Vagina (tissue), 2 donors: ENCODE measurements around the gene CNTROB.

Experiments
- CTCF ChIP-seq, 3 experiments: fragments of 450-650 bp in 2 of 3; fragments of 200-600 bp in 1 of 3; sonication (generic) in 1 of 3; IDR thresholded peaks; one replicate each; pipeline ENCODE4 v1.5.1; 2017 to 2019; ENCODE audit warnings: antibody characterized with exemption in 3 of 3, mild to moderate bottlenecking in 2 of 3, moderate library complexity in 2 of 3
- POLR2AphosphoS5 ChIP-seq, 2 donors: sonication (generic); formaldehyde crosslinking; IDR thresholded peaks; one replicate each; pipeline ENCODE4 v1.9.0; 2017; ENCODE audit warnings: antibody characterized with exemption in 2 of 2, mild to moderate bottlenecking in 2 of 2, low read depth in 1 of 2; ENCODE audit not compliant: insufficient read depth in 1 of 2

DNA sequence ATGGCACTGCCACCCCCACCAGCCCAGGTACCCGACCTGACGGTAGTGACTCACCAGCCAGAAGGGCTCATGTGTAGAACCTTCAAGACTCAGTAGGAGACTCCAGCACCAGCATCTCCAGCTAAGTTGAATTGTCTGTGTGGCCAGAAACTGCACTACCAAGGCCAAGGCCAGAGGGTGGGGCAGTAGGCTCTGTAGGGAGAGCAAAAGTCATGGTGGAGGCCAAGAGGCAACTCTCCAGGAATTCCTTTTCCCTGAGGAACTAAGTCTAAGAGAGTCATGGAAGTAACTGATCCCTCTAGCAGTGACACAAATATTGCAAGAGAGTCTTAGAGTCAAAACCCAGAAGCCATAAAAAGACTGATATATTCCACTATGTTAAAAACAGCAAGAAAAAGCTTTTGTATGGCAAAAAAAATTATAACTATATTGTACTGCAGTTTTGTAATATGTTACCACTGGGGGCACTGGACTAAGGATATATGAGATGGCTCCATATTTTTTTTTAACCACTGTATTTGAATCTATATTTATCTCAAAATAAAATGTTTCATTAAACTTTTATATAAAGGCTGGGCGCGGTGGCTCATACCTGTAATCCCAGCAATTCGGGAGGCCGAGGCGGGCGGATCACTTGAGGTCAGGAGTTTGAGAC is 40.3 kb downstream of the CNTROB start:
- no peak for TF ChIP-seq POLR2AphosphoS5 (IDR thresholded peaks at IDR 0.05; ENCODE audit: insufficient read depth in 1 of 2, low read depth in 1 of 2)
- TF ChIP-seq CTCF (IDR thresholded peaks at IDR 0.05): no peak
